D341Med (cell line): Measurements from ENCODE around the gene TMOD2.
"Not testable (repeated sequence)": the region's sequence is repeated elsewhere in the genome, so short reads cannot be mapped to it uniquely, and the experiment has no call there.

Experiments used
- DNase-seq: peaks from one replicate; pipeline ENCODE4 v3.0.0; 2012; ENCODE audit warnings: low spot score

TMOD2 gene

DNA sequence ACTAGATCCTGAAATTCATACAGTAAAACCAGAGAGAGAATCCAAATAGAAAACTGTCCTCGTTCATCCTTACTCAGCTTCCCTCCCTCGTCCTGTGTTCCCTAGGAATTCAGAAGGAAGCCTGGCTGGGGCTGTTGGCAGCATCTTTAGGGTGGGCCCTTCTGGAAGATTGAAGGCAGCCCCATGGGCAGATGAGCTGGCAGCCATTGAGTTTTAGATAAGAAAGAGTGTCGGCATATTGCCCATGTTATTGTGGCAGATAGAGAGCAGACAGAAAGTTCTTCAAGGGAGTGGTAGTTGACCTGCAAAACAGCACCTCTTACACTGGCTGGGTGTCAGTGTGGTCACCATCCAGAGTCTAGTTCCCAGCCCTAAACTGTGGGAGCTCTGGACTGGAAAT, 23.5 kb downstream of the TMOD2 start:
- DNase-seq: no peak

DNA sequence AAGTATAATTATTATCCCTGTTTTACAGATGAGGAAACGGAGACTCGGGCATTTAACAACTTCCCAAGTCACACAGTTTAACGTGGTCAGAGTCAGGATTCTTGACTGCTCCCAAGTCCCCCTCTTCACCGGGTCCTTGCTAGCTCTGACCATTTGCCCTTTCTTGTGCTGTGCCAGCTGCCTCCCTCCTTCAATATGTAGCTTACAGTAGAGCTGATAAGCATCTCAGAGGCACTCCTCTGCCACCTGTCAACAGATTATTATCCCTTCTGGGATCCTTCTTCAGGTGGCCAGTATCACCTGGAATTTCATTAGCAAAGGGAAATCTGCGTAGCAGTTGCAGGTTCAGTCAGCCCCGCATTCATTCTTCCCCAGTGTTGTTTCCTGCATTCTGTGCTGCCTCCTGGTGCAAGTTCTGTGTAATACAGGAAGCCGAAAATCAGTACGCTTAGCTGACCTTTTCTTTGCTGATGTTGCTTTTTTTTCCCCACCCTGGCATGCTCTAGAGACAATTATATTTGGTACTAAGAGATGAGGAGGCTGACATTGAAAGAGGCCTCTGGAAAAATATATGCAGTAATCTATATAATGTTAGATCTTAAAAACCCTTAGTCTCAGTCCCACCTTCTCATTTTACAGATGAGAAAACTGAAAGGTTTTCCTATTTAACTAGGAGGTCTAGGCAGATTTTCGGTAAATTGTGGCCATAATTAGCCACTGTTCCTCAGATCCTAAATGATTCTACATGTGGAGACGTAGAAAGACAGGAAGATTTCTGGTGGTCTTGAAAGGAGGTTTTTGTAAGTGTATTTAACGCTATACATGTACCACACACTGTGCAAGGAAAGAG, 24.8 kb downstream of the TMOD2 start:
- DNase-seq: peak; percentile 76

DNA sequence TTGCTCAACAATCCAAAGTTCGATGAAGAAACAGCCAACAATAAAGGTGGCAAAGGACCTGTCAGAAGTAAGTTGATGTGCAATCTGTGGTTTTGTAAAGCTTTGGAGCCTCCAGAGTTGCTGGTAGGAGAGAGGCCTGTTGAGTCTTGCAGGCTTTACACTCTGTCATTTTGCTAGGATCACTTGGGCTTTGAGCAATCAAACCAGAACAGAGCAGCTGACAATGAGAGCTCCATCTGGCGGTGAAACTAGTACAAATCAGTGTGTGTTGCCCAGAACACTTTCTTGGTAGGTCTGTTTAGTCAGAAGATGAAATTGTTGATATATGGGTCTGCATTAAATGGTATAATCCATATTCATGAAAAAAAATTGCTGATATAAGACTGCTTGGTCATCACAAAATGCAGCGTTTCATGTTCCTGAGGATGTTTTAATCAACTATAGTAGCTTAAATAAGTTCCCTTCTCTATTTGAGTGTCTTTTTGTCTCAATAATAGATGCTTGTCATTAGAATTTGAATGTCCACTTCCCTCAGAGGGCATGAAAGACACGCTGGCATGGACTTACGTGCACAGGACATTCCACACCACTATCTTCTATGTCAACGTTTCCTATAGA, 25.7 kb downstream of the TMOD2 start:
- DNase-seq: peak; percentile 76

DNA sequence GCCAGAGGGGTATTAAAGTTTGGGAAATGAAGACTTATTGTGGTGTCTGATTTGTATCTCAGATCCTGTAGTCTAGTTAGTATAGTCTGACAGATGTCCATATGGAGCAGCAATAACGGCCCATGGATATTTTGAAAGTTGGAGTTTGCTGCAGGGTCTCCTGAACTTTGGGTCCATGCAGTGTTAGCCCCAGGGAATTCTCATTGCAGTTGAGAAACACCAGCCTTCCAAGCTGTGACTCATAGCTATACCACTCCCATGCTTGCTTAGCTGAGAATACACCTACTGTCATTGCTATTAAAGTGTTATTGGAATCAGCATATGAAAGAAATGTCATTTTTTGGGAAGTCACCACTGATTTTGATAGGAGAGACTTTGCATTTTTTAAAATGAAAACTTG, 29.2 kb downstream of the TMOD2 start:
- no peak for DNase-seq

DNA sequence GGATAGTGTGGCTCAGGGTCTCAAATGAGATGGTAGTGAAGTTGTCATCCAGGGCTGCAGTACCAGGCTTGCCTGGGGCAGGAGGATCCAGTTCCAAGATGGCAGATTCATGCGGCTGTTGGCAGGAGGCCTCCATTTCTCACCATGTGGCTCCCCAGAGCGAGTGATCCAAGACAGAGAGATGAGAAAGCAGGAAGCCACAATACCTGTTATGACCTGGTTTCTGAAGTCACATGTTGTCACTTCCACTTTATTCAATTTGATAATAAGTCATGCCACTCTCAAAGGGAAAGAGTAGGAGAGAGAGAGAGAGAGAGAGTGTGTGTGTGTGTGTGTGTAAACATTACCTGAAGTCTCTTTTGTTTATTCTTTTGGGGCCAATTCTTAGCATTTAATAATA, 30.1 kb downstream of the TMOD2 start:
- no peak for DNase-seq

DNA sequence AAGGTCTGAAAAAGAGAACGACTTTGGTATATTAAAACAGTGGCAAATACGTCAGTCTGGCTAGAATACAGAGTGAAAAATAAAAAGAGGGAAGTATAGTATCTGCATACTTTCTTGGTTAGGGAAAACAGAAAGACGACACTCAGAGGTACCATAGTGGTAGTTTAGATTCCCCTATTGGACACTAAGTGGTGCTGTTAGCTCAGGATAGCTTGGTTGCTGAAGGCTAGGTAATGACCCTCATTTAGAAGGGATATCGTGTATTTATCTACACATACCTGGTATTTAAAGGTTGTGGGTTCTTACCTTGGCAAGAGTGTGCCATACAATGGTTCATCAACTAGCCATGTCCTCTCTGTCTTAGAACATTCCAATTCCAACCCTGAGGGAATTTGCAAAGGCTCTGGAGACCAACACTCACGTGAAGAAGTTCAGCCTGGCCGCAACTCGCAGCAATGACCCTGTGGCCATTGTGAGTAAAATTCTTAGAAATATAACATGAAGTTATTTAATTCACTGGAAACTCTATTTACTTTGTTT, 31.0 kb downstream of the TMOD2 start:
- no peak for DNase-seq

DNA sequence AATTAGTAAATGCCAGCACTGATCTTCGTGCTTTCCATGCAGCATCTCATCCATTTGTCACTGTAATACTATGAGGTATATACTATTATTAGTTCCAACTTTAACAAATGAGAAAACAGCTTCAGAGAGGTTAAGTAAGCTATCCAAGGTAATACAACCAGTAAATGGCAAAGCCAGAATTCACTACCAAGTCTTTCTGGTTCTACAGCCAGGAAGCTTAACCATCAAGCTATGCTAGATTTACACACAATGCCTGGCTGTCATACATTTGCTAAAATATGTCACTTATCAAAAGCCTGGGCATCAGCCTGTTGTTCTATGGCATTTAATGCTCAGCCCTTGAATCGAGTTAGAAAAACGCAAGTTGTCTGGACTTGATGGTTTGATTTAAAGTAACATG, 32.6 kb downstream of the TMOD2 start:
- DNase-seq: no peak

DNA sequence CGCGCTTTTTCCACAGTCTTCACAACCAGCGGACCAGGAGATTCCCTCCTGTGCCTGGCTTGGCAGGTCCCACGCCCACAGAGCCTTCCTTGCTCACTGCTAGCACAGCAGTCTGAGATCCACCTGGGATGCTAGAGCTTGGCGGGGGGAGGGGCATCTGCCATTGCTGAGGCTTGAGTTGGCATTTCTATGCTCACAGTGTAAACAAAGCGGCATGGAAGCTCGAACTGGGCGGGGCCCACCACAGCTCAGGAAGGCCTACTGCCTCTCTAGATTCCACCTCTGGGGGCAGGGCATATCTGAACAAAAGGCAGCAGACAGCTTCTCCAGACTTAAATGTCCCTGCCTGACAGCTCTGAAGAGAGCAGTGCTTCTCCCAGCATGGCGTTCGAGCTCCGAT, 35.7 kb downstream of the TMOD2 start:
- not testable (repeated sequence) for DNase-seq

DNA sequence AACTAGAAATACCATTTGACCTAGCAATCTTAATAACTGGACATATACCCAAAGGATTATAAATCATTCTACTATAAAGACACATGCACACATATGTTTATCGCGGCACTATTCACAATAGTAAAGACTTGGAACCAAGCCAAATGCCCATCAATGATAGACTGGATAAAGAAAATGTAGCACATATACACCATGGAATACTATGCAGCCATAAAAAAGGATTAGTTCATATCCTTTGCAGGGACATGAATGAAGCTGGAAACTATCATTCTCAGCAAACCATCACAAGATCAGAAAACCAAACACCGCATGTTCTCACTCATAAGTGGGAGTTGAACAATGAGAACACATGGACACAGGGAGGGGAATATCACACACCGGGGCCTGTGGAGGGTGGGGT, 41.1 kb downstream of the TMOD2 start:
- DNase-seq: not testable (repeated sequence)

DNA sequence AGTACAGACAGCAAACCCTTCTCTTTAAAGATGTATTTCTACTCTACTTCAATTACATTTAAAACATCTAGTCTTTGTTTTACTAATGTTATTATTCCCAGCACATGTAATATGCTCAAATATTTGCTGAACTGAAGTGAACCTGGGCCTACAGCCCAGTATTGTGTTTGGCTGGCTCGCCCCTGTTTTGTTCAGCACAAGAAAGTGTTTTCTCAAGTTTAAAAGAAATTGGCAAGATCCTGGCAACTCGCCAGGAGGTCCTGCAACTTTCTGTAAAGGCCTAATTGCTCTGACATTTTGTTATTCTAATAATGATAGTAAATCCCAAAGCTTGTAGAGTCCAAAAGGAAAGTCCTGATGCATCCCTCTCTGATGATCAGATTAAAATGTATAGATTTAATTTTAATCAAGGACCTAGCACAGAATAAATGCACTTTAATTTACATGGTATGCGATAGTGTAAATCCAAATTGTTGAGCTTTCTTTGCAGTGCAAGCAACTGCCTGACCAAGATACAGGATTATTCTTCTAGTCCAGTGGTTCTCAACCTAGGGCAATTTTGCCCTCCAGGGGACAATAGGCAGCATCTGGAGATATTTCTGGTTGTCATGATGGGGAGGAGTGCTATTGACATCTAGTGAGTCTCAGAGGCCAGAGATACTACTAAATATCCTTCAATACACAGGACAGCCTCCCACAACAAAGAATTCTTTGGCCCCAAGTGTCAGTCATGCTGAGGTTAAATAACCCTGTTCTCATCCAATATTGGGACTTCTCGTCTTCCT, 42.3 kb downstream of the TMOD2 start:
- no peak for DNase-seq

DNA sequence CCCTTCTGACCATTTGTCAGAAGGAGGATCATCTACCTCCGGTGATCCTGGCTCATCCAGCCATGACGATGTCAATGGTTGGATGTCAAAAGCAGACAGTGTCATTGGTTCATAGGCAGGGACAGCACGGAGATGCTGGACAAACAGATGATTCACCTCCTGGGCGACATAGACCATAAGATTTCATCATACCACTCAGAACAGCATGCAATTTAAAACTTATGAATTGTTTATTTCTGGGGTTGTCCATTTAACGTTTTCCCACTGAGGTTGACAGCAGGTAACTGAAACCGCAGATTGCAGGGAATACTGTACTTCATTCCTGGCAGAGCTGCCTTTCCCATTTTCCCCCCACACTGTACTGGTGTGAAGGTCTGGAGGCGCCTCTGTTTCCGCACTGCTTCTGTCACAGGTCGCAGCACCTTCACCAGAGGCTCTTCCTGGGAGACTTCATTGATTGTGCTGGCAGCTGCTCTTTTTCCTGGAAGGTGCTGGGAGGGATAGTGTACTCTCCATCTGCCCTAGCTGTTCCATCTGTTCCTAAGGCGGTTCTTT, 45.5 kb downstream of the TMOD2 start:
- no peak for DNase-seq

DNA sequence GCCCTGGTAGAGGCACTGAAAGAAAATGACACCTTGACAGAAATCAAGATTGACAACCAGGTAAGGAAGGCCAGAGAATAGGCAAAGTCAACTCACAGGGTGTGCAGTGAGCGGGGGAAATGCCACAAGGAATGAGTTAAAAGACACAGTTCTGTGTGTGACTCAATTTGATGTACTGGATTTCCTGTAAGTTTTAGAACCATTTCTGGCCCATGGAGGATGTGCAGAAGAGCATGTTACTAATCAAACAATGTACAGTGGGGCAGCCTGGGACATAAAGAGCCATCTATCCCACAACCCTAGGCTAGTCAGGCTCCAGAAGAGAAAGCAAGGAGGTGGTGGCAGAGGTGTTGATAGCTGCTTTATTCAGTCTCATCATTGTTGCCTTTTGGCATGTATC, 46.9 kb downstream of the TMOD2 start:
- DNase-seq: no peak

DNA sequence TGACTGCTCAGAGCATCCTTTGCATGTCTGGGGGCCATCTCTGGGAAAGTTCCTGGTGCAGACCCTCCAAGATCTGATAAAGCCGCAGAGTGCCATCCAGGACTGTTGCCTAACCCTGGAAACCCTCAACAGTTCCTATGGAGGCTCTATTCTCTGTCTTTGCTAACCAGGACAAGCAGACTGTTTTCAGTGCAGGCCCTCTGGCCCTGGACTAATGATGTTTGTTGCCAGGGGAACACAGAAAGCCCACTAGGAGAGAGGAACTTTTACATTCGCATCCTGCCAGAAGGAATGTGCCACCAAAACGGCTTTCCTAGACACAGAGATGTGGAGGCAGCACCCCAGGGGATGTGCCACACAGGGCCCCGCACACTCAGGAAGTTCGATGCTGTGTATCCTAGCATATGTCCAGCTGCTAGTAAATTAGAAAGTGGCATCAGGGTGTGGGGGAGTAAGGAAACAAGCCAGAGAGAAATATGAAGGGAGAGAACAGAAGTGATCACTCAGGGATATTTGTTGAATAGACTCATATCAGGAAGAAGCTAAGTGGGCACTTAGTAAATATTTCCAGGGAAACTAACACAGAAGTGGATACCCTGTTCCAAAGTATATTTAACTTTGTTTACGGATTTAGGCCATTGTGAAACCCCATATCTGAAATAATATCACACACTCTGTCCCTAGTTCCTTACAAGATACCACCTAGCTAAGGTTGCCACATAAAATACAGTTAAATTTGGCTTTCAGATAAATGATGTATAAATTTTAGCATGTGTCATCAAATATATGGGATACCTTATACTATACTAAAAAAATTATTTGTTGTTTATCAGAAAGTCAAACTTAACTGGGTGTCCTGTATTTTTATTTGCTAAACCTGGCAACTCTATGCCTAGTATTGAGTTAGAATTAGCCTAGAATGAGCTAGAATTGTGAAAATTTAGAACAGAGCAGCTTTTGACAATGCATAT, 48.2 kb downstream of the TMOD2 start:
- DNase-seq: no peak

DNA sequence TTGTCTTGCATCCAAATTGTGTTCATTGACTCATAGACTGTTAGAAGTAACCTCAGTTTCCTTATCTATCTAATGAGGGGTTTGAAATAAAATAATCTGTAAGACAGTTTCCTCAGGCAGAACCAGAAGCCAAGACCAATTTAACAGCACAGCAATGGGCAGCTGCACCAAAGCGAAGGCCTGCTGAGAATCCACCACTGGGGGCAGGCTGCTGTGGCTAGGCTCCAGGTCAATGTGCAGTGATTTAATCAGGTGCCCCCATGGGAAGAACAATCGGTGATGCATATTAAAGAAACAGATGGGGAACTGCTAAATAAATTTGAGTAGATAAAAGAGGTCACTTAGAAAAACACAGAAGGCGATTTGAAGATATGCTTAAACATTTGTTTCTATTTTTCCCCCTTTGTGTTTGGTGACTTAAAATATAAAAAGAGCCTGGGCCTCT, 50.0 kb downstream of the TMOD2 start:
- DNase-seq: peak; percentile 80

DNA sequence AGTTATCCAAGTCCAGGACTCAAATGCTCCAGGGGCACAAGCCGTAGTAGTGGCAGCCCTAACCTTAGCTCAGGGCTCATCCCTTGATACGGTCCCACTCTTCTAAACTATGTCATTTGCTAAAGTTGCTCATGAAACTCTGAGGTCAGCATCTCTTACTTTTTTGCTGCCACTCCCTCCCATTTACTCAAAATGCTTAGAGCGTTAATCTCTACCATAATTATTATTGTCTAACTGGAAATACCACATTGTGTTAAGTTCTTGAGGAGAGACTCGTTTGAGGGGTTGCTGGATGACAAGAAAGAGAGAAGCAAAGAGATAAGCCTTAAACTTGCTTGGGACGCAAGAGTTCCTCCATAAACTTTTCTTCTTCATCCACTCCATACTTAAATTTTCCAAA, 51.2 kb downstream of the TMOD2 start:
- DNase-seq: no peak

DNA sequence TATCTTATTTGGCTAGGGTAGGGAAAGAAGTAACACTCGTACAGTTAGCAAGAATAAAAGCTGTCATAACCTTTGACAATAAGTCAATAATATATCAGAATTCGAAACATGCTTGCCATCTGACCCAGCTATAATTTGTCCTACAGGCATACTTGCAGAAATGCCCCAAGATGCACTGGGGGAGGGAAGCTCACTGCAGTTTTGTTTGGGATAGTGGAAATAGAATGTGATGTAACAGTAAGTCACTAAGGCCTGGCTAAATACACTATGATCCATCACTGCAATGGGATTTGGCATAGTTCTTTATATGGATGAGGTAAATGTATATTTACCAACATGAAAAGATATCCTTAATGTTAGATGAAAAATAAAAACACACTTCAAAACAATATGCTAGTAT, 52.6 kb downstream of the TMOD2 start:
- no peak for DNase-seq

DNA sequence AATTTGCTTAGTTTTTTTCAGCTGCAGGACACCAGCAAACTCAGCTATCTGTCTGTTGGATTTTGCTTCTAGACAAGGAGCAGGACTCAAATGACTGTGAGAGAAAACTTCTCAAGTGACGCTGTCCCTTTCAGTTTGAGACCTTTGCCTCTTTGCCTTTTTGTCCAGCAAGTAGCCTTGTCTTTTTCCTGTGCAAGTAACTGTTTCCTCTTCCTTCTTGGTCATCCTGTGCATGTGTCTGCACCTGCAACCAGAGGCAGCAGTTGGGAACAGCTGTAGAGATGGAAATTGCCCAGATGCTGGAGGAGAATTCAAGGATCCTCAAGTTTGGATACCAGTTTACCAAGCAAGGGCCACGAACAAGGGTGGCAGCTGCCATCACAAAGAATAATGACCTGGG, 54.7 kb downstream of the TMOD2 start:
- DNase-seq: no peak

DNA sequence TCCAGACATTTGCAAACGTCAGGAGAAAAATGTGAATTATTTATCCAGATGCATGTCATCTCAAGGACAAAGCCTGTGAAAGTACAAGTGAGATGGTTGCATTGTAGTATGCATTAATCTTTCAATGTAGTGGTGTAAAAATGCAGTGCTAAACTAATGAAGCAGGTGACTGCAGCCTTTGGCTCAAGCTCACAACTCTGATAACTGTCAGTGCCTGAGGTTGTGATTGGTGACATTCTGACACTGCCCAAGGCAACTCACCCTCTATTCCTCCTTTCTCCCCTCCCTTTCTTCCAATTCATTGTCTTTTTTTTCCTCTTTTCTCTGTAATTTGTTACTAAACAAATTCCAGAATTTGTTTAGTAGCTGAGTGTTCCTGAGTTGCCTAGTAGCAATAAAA, 58.1 kb downstream of the TMOD2 start:
- no peak for DNase-seq

DNA sequence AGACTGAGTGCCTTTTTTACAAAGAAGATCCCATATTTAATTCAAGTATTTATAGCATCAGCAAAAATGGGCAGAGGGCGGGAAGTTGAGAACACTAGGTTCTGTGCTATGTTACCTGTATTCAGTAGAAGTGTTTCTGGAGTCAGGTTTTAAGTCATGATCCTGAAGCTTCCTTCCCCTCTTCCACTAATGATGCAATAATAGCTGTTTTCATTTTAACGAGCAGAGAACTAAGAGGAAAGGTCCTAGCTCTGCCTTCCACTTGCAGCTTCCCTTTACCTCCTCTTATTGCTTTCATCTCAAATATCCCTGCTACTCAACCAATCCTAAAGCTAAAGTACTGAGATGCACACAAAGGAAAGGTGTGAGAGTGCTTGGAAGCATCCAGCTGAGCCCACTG, 61.2 kb downstream of the TMOD2 start:
- no peak for DNase-seq

DNA sequence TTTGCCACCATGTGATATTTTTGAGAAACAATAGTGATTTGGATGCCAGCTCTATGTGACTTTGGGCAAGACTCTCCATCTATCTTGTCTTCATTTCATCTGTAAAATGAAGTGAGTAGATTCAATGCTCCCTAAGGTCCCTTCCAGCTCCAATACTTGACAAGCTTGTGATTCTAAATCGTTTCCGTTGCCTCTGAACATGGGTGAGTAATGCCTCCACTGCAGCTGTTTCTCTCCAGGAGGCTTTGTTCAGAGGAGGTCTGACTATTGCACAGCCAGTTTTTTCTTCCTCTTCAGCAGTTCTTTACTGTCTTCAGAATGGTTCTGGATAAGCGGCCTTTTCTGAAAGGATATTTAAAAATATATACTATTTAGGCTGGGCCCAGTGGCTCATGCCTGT, 63.2 kb downstream of the TMOD2 start:
- no peak for DNase-seq

DNA sequence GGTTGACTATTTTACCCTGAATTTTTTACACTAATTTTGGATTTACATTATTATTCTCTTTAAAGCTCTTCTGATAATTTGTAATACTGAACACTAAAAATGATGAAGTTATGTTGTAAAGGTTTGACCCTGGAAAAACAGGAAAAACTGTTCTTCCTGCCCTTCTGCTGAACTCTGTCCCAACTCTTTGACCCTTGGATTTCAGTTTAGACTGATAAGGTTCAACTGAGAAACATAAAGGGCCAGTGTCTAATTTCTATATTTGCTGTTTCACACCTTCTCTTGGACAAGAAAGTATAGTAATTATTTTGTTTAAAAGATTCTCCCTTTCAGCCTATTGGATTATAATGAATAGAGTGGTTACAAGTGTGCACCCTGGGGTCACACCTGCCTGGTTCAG, 65.2 kb downstream of the TMOD2 start:
- no peak for DNase-seq
